Liver (tissue), 9 donors: ENCODE data around the gene C1orf52. TPM values are rescaled to one million over a fixed set of nuclear protein-coding genes. Genes with fewer than 3 reads are reported as not detected.

ENCODE experiments used
- DNase-seq: peaks from one replicate; pipeline ENCODE4 v3.0.0-alpha.2; 2017; ENCODE audit warnings: low spot score
- H3K27ac ChIP-seq, 2 donors: one replicate each; pipeline ENCODE4 v1.7.0; 2013; ENCODE audit warnings: inconsistent platforms in 2 of 2, low read length in 2 of 2, control low read depth in 1 of 2, low read depth in 1 of 2, mild to moderate bottlenecking in 1 of 2
- H3K27me3 ChIP-seq, 4 donors: one replicate each; pipeline versions ENCODE4 v1.6.1 to v1.7.0; 2013; ENCODE audit warnings: low read length in 3 of 4, inconsistent platforms in 1 of 4, mild to moderate bottlenecking in 1 of 4, moderate library complexity in 1 of 4; ENCODE audit not compliant: control insufficient read depth in 4 of 4, insufficient read depth in 4 of 4
- H3K36me3 ChIP-seq, 4 donors: one replicate each; pipeline versions ENCODE4 v1.6.1 to v1.7.0; 2013; ENCODE audit warnings: low read length in 3 of 4, mild to moderate bottlenecking in 3 of 4, low read depth in 1 of 4, moderate library complexity in 1 of 4; ENCODE audit not compliant: control insufficient read depth in 4 of 4, insufficient read depth in 3 of 4
- H3K4me1 ChIP-seq, 4 donors: one replicate each; pipeline versions ENCODE4 v1.6.1 to v1.7.0; 2013; ENCODE audit warnings: low read length in 3 of 4, mild to moderate bottlenecking in 3 of 4, moderate library complexity in 1 of 4; ENCODE audit not compliant: control insufficient read depth in 4 of 4, insufficient read depth in 4 of 4
- H3K4me3 ChIP-seq, 3 donors: one replicate each; pipeline versions ENCODE4 v1.6.1 to v1.7.0; 2013; ENCODE audit warnings: low read length in 3 of 3, control low read depth in 1 of 3, low read depth in 1 of 3, mild to moderate bottlenecking in 1 of 3
- H3K9ac ChIP-seq, 2 donors: one replicate each; pipeline ENCODE4 v1.7.0; 2013; ENCODE audit warnings: low read length in 2 of 2, mild to moderate bottlenecking in 2 of 2, moderate library complexity in 2 of 2, control low read depth in 1 of 2, low read depth in 1 of 2
- H3K9me3 ChIP-seq, 4 donors: one replicate each; pipeline versions ENCODE4 v1.6.1 to v1.7.0; 2013; ENCODE audit warnings: low read length in 3 of 4; ENCODE audit not compliant: control insufficient read depth in 4 of 4
- CTCF ChIP-seq: fragments of 150-350 bp; IDR thresholded peaks from 2 replicates; pipeline ENCODE4 v1.5.1; 2017; ENCODE audit warnings: improper control_type of control experiment, low read depth, low read length; ENCODE audit not compliant: missing input control
- EGR1 ChIP-seq, 2 donors: IDR thresholded peaks; 2 replicates each; pipeline ENCODE4 v1.6.1; 2016 to 2018; ENCODE audit warnings: antibody characterized with exemption in 2 of 2, low read depth in 2 of 2
- FOXA1 ChIP-seq: IDR thresholded peaks from 2 replicates; pipeline ENCODE4 v1.6.1; 2016; ENCODE audit warnings: antibody characterized with exemption
- FOXA2 ChIP-seq: IDR thresholded peaks from 2 replicates; pipeline ENCODE4 v1.6.1; 2016; ENCODE audit warnings: antibody characterized with exemption
- GABPA ChIP-seq, 2 donors: IDR thresholded peaks in 1 of 2; conservative IDR thresholded peaks in 1 of 2; 2 replicates each; pipeline ENCODE4 v1.6.1; 2016; ENCODE audit warnings: antibody characterized with exemption in 2 of 2, mild to moderate bottlenecking in 1 of 2, moderate library complexity in 1 of 2
- HNF4A ChIP-seq, 2 donors: conservative IDR thresholded peaks; 2 replicates each; pipeline ENCODE4 v1.6.1; 2016; ENCODE audit warnings: antibody characterized with exemption in 2 of 2, mild to moderate bottlenecking in 2 of 2
- HNF4G ChIP-seq: IDR thresholded peaks from 2 replicates; pipeline ENCODE4 v1.6.1; 2016; ENCODE audit warnings: antibody characterized with exemption
- JUND ChIP-seq, 2 donors: IDR thresholded peaks; 2 replicates each; pipeline ENCODE4 v1.6.1; 2016; ENCODE audit warnings: antibody characterized with exemption in 2 of 2
- NR2F2 ChIP-seq: IDR thresholded peaks from 2 replicates; pipeline ENCODE4 v1.6.1; 2016; ENCODE audit warnings: antibody characterized with exemption
- RAD21 ChIP-seq, 2 donors: IDR thresholded peaks; 2 replicates each; pipeline ENCODE4 v1.6.1; 2016; ENCODE audit warnings: antibody characterized with exemption in 2 of 2, mild to moderate bottlenecking in 2 of 2
- RXRA ChIP-seq, 2 donors: IDR thresholded peaks; 2 replicates each; pipeline ENCODE4 v1.6.1; 2017 to 2018; ENCODE audit warnings: antibody characterized with exemption in 2 of 2, mild to moderate bottlenecking in 1 of 2
- SP1 ChIP-seq: IDR thresholded peaks from 2 replicates; pipeline ENCODE4 v1.6.1; 2018; ENCODE audit warnings: antibody characterized with exemption, mild to moderate bottlenecking
- TAF1 ChIP-seq: conservative IDR thresholded peaks from 2 replicates; pipeline ENCODE4 v1.6.1; 2016; ENCODE audit warnings: antibody characterized with exemption, mild to moderate bottlenecking
- YY1 ChIP-seq: IDR thresholded peaks from 2 replicates; pipeline ENCODE4 v1.6.1; 2016; ENCODE audit warnings: antibody characterized with exemption, mild to moderate bottlenecking
- WGBS: extraction: QIAGEN DNeasy Blood & Tissue Kit; methylation state at CpG from one replicate; pipeline ENCODE4 v1.1.7; 2013; 5-methylcytosine and 5-hydroxymethylcytosine counted together
- polyA plus RNA-seq, 2 donors: library from polyadenylated mRNA; stranded (reverse) in 1 of 2; unstranded in 1 of 2; fragments of 200-250 nt in 1 of 2; fragments of >200 nt in 1 of 2; fragmentation: Nextera tagmentation in 1 of 2; extraction: Ambion mirVana in 1 of 2; gene quantifications; one replicate each; pipeline versions ENCODE4 v1.2.1 to v1.2.3, GENCODE V29; 2013 to 2015
- total RNA-seq, 2 donors: library from RNA; depleted of rRNA; stranded (reverse); fragments of >200 nt; gene quantifications; one replicate each; pipeline ENCODE4 v1.2.3, GENCODE V29; 2014
- TF ChIP-seq, protein P1 (sequence below): IDR thresholded peaks from 2 replicates; pipeline ENCODE4 v1.6.1; 2016; ENCODE audit warnings: antibody characterized with exemption
- TF ChIP-seq, protein P2 (sequence below): IDR thresholded peaks from 2 replicates; pipeline ENCODE4 v1.6.1; 2016; ENCODE audit warnings: antibody characterized with exemption
- TF ChIP-seq, protein P3 (sequence below): IDR thresholded peaks from 2 replicates; pipeline ENCODE4 v1.6.1; 2016; ENCODE audit warnings: antibody characterized with exemption, mild to moderate bottlenecking
- TF ChIP-seq, protein P4 (sequence below): IDR thresholded peaks from 2 replicates; pipeline ENCODE4 v1.6.1; 2016; ENCODE audit warnings: antibody characterized with exemption
- donor health status: healthy.
- donor health status: healthy.
- donor health status: healthy.
- donor health status: healthy.
- donor health status: healthy.

Gene C1orf52
- total and polyA plus RNA-seq, 4 donors = 6.1 to 10.9 (median 7.3) TPM

DNA sequence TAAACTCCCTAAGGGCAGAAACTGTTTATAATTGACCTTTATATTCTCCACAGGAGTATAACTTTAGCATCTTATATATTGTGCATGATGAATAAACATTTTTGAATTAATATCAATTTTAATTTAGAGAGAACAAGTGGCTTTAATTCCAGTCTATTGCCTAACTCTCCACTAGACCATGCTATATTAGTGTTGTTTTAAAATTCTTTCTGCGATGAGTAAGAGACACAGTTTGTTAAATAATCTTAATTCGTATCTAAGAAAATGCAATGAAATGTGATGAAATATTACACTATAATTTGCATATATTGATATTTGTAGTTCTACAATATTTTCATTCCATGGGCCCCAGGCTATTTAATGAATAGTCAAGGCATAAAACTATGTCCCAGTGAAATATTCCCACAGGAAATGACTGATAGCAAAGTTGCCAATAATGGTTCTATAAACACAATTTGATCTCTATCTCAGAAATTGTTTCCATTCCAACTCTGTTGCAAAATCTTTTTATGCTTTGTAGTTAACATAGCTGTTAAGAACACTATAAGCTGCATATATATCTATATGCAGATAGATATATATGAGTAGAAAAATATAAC lies 55.8 kb downstream of the C1orf52 start (continued):
- TF ChIP-seq, protein P1, sequence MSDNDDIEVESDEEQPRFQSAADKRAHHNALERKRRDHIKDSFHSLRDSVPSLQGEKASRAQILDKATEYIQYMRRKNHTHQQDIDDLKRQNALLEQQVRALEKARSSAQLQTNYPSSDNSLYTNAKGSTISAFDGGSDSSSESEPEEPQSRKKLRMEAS = no peak

DNA sequence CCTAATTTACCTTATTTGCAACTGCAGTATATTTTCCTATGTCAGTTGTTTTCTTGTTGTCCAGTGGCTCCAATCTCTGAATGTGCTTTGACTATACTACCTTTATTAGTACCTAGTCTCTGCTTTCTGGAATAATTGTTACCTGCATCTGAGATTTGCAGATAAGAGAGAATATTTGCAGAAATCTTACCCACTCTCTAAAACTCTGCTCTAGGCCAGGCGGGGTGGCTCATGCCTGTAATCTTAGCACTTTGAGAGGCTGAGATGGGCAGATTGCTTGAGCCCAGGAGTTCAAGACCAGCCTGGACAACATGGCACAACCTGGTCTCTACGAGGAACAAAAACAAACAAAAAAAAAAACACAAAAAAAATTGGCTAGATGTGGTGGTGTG lies 56.6 kb downstream of the C1orf52 start:
- no peak overlapping the region for H3K4me3 ChIP-seq
- no peaks in the 10 kb centered on the region for H3K9me3 ChIP-seq
- H3K4me1 ChIP-seq = peaks cover 0 to 20% (median 6%) of the 10 kb centered on the region in 4 donors
- peaks cover 0 to 2% (median 0%) of the 10 kb centered on the region in 4 donors for H3K27me3 ChIP-seq
- no peak overlapping the region for H3K27ac ChIP-seq
- no peak overlapping the region for H3K9ac ChIP-seq
- H3K36me3 ChIP-seq = no peaks in the 10 kb centered on the region
- no peak for DNase-seq
- 70% methylated on average over 2 of the region's 2 CpGs for WGBS
- TF ChIP-seq, protein P1 = no peak
- TF ChIP-seq YY1 (no peak), RXRA (IDR thresholded peaks at IDR 0.05) (no peak), GABPA (IDR thresholded peaks at IDR 0.05 in 1 of 2, conservative IDR thresholded peaks at IDR 0.05 in 1 of 2) (no peak)
- TF ChIP-seq, protein P2, sequence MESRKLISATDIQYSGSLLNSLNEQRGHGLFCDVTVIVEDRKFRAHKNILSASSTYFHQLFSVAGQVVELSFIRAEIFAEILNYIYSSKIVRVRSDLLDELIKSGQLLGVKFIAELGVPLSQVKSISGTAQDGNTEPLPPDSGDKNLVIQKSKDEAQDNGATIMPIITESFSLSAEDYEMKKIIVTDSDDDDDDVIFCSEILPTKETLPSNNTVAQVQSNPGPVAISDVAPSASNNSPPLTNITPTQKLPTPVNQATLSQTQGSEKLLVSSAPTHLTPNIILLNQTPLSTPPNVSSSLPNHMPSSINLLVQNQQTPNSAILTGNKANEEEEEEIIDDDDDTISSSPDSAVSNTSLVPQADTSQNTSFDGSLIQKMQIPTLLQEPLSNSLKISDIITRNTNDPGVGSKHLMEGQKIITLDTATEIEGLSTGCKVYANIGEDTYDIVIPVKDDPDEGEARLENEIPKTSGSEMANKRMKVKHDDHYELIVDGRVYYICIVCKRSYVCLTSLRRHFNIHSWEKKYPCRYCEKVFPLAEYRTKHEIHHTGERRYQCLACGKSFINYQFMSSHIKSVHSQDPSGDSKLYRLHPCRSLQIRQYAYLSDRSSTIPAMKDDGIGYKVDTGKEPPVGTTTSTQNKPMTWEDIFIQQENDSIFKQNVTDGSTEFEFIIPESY = no peak

GRCh38 chr1:85202092-85202863 lies 57.2 kb downstream of the C1orf52 start:
- H3K4me3 ChIP-seq = peak overlapping the region; percentile 61 to 91 (median 84)
- 6% methylated on average over 14 of the region's 14 CpGs for WGBS
- H3K27me3 ChIP-seq = peaks cover 0 to under 1% (median 0%) of the 10 kb centered on the region in 4 donors
- TF ChIP-seq FOXA1 (no peak), HNF4G (no peak), RAD21 (IDR thresholded peaks at IDR 0.05) (no peak), JUND (IDR thresholded peaks at IDR 0.05) (no peak), RXRA (IDR thresholded peaks at IDR 0.05) (no peak), GABPA (IDR thresholded peaks at IDR 0.05 in 1 of 2, conservative IDR thresholded peaks at IDR 0.05 in 1 of 2) (no peak), TAF1 (no peak), CTCF (no peak), YY1 (no peak), NR2F2 (no peak), SP1 (no peak), HNF4A (conservative IDR thresholded peaks at IDR 0.05) (no peak), EGR1 (IDR thresholded peaks at IDR 0.05; ENCODE audit: low read depth in 2 of 2) (no peak), FOXA2 (no peak)
- TF ChIP-seq, protein P3, sequence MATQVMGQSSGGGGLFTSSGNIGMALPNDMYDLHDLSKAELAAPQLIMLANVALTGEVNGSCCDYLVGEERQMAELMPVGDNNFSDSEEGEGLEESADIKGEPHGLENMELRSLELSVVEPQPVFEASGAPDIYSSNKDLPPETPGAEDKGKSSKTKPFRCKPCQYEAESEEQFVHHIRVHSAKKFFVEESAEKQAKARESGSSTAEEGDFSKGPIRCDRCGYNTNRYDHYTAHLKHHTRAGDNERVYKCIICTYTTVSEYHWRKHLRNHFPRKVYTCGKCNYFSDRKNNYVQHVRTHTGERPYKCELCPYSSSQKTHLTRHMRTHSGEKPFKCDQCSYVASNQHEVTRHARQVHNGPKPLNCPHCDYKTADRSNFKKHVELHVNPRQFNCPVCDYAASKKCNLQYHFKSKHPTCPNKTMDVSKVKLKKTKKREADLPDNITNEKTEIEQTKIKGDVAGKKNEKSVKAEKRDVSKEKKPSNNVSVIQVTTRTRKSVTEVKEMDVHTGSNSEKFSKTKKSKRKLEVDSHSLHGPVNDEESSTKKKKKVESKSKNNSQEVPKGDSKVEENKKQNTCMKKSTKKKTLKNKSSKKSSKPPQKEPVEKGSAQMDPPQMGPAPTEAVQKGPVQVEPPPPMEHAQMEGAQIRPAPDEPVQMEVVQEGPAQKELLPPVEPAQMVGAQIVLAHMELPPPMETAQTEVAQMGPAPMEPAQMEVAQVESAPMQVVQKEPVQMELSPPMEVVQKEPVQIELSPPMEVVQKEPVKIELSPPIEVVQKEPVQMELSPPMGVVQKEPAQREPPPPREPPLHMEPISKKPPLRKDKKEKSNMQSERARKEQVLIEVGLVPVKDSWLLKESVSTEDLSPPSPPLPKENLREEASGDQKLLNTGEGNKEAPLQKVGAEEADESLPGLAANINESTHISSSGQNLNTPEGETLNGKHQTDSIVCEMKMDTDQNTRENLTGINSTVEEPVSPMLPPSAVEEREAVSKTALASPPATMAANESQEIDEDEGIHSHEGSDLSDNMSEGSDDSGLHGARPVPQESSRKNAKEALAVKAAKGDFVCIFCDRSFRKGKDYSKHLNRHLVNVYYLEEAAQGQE = no peak
- TF ChIP-seq, protein P4, sequence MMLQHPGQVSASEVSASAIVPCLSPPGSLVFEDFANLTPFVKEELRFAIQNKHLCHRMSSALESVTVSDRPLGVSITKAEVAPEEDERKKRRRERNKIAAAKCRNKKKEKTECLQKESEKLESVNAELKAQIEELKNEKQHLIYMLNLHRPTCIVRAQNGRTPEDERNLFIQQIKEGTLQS = no peak
- TF ChIP-seq, protein P1 = no peak
- TF ChIP-seq, protein P2 = no peak
- H3K4me1 ChIP-seq = peaks cover 0 to 20% (median 6%) of the 10 kb centered on the region in 4 donors
- peak overlapping the region in 1 of 2 donors; percentile 72 for H3K9ac ChIP-seq
- no peak for DNase-seq
- H3K27ac ChIP-seq = peak overlapping the region; percentile 90 to 93
- no peaks in the 10 kb centered on the region for H3K36me3 ChIP-seq
- H3K9me3 ChIP-seq = no peaks in the 10 kb centered on the region
